Esophagus mucosa (tissue), 1 donor: ENCODE measurements around the gene TMEM266. TPM values are rescaled to one million over a fixed set of nuclear protein-coding genes. Genes with fewer than 3 reads are reported as not detected.

Experiments used
- ATAC-seq: fragments of 200-7000 bp; cut with Tn5 transposase; one replicate; pipeline ENCODE4 v1.9.1; 2020
- total RNA-seq: library from RNA; stranded (reverse); gene quantifications from one replicate; pipeline ENCODE4 v1.2.4, GENCODE V29; 2023
- donor health status: DM: yes; HTN: yes; CAD: no.

The TMEM266 gene
- total RNA-seq, 1 donor from 2014 or later = 0.08 TPM

DNA sequence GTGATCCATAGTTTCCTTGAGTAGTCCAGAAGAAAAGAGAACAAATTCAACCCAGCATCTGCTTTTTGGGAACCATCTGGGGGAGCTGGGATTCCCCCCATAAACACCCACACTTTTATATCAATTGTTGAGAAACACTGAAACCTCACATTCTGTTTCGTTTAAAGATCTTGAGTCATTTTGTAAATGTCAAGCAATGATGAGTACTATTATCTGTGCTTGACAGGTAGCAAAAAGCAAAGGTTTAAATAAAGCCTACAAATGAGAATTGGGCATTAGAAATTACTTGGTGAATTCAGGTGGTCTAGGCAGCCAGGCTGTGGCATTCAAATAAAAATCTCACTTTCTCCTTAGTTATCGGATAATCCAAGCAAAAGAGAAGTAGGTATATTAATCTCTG, 75.7 kb downstream of the TMEM266 start:
- ATAC-seq = no peak

DNA sequence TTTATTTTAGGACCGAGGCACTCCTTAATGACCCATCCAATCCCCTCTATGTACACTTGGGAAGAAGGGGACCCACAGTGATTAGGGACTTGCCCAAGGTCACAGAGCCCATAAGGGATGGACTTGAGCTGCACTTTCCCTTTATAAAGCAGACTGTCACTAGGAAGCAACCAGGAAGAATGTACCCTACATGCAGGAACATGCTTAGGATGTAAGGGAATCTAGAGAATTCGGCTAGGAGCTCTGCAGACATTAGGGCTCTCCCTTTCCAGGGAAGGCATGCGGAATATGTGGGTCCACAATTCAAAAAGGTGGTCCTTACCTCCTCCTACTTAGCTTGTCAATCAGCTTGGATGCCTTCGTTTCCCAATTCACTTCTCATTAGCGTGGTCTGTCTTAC, 78.7 kb downstream of the TMEM266 start:
- peak; percentile 32 for ATAC-seq

DNA sequence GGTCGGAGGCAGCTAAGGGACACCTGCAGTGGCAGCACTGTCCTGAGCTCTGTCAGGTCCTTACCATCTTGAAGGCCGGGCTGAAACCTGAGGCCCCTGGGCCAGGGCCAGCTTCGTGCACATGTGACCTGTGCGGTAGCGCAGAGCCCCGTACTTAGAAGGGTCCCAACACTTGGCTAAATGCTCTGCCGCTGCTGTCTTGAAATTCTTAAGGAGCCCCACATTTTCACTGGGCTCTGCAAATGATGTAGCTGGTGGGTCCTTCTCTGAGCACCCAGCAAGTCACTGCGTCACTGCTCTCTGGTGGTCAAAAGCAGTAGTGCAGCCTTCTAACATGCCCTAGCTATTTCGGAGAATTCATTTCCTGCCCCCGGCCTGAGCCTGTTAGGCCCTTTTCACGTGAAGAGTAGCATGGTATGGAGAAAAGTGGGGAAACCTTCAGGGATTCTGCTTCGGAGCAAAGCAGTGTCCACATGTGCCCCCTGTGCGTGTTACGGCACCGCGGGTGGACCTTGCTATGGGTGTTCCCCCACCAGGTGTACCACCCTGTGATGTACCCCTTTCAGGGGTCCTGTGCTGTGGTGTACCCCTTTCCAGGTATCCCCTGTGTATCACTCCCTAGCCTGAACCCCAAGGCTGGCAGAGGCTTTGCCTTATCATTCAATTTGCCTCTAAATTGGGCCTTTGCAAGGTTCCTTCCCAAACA, 79.7 kb downstream of the TMEM266 start:
- peak; percentile 80 for ATAC-seq

DNA sequence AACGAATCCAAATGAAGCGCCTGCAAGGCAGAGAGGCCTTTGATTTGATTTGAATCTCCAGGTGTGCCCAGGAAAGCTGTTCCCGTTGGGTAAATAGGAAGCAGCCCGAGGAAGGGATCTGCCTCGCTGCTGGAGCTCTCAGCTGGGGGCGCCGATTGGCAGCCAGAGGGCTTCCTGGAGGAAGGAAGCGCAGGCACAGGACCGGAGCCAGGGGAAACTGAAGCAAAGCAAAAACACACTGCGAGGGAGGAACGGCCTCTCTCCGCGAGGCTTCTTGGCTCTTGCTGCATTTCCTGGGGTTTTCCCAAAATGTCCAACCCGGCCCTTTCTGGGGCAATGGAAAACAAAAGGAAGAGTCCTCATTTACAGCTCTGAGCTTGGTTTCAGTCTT, 80.3 kb downstream of the TMEM266 start:
- ATAC-seq = no peak

DNA sequence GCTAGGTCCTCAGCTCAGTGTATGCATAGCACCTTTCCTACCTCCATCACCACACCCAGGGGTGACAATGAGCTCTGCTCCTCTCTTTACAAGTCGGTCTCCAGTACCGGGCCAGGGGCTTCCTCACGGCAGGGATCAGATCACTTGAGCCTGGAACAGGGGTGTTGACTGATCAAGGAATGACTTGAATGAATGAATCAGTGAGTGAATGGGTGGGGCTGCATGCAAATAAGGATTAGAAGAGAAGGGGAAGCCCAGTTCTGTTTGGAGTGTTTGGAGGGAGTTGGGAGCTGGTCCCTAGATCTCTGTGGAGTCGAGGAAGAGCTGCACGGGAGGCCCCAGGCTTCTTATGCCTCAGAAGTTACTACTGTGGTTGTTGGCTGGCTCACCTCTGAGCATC, 87.0 kb downstream of the TMEM266 start:
- peak; percentile 26 for ATAC-seq

DNA sequence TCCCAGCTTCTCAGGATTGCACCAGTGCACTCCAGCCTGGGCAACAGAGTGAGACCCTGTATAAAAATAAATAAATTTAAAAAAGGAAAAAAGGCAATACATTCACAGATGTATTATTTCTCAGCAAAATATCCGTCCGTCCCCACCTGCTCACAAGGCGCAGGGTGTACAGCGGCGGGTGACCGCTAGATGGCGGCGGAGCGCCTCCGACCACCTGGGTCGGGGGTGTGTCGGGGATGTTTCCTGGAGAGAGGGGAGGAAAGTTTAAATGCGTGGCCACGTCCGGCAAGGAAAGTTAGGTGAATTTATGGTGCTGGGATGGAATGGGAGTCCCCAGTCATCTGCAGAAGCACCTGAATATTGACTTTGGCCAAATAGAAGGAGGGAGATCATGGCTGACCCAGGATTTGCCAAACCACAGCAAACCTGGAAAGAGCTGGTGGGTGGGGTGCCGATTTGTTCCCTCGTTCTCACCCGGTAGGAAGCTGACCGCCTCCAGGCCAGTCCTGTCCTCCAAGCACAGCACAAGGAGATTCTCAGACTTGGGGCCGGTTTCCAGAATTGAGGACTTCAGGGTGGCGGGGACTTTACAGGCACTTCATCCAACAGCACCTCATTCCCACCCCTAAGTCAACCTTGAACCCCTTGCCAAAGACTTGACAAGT, 88.3 kb downstream of the TMEM266 start:
- peak; percentile 40 for ATAC-seq

DNA sequence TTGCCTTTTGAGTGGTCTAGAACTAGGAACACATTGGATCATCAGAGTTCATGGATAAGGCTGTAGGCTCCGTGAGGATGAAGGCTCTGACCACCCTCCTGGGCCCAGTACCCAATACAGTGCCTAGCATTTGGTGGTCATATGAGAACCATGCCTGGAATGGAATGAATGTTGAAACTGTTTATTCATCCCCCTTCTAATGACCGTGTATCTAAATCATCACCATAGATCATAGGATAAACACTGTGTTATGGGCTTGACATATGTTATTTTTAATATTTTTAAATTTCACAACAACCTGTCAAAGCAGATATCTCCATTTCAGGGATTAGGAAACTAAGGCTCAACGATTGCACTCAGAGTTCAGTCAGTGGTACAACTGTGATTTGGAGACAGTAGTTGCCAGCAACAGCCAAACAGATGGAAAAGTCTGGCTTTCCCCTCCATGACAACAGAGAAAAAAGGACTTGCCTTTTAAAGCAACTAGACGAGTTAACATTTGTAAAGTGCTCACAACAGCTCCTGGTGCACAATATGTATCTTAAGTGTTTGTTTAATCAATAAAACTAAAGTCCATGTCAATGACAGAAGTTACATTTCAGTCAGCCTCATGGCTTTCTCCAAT, 89.6 kb downstream of the TMEM266 start:
- ATAC-seq = no peak

DNA sequence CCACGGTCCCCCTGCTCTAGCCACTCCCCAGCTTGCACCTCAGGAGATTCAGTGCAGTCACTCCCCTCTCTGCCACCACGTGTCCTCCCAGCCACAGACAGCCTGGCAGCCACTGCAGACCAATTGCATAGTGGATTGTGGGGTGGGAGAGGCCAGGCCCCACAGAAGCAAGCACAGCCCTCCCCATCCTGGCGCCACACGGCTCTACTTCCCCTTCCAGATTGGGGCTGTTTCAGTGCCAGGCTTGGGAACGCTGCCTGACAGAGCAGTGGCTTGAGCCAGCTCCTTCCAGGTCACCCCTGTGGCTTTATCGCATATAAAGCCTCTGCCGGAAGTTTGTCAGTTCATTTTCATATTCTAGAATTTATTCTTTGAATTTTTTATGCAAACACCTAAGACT, 90.7 kb downstream of the TMEM266 start:
- ATAC-seq = peak; percentile 29

DNA sequence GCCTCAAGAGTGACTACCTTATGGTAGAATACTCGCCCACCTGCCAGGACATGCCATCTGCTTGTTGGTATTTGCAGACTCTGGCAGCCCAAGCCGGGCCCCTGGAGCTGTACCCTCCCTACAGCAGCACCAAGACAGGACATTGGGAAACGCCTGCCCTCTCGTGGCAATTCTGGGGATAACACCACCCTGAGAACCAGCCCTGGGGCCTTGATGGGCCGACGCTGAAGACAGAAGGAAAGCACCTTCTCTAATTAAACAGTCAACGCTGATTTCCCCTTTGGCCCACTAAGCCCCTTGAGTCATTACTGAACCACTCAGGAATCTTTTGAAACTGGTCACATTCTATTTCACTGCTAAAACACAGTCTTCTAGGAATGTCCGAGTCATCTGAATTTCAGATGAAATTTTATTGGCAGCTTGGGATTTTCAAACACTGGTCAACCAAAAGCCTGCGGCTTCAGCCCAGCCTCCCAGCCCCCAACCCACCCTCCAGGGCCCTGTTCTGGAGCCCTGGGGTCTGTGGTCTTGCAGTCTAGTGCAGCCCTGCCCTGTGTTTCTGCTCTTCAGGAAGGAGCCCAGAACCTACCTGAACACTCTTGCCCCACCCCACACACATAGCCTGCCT, 91.3 kb downstream of the TMEM266 start:
- peak; percentile 81 for ATAC-seq

DNA sequence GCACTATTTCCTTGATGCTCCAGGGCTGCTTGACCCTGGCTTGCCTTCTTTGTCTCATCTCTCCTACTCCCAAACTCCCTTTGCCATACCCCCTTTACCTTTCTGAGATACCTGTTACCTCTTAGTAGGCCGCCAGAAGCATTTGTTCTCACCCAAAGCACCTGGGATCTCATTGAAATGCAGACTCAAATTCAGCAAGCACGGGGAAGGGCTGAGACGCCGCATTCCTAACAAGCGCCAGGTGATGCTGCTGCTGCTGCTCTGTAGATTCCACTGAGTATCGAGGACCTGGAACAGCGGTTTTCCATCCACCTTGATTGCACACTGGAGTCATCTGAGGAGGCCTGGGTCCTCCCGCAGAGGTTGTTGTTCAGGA, 91.8 kb downstream of the TMEM266 start:
- ATAC-seq = no peak

DNA sequence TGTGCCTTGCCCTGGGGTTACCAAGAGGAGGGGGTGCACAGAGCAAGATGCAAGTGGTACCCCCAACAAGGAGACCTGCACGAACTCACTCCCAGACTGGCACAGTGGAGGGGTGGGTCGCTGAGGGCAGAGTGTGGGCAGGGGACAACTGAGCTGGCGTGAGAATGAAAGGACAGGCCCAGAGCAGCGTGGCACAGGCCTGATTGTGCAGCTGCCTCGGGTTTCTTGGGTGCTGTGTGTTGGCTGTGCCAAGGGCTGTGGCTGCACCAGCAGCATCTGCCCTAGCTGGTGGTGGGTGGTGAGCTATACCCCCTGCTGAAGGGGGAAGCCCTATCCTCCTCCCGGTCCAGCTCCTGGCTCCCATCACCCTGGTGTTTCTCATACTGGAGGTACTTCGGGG, 92.4 kb downstream of the TMEM266 start:
- no peak for ATAC-seq

DNA sequence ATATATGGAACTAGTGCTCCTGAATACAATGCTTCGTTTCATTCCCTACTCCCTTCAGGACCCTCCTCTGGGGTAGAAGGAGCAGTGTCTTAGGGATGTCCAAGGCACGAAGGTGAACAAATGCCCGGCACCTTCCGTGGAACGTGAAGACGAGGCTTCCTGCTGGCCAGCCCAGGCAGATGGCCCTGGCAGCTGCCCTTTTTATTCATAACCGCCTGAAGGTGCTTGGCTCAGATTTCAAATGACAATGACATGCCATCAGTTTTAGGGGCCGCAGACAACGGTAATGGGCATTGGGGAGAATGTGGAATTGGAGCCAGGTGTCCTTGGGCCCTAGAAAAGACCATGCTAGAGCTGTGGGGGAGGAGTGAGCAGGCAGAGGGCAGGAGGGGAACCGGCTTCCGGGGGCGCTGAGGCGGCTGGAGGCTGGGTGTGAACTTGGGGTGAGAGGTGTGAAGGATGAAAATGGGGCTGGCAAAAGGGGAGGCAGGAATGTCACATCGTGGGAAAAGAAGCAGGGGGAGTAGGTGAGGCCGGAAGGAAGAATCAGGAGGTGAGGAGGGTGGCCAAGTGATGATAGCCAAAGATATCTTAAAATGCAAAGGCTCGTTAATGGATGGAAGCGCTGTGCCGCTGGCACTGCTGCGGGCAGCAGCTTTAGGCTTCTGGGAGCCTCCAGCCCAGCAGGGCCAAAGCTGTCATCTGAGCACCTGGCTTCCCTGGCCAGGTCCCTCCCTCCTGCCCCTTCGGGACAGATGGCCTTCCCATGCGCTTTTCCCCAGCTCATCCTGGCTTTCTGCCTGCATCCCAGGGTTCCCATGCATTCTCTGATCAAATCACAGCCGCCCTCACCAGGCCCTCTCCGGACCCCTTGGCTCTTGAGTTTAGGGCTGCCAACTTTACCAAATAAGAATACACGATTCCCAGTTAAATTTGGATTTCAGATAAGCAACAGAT, 93.7 kb downstream of the TMEM266 start:
- no peak for ATAC-seq

DNA sequence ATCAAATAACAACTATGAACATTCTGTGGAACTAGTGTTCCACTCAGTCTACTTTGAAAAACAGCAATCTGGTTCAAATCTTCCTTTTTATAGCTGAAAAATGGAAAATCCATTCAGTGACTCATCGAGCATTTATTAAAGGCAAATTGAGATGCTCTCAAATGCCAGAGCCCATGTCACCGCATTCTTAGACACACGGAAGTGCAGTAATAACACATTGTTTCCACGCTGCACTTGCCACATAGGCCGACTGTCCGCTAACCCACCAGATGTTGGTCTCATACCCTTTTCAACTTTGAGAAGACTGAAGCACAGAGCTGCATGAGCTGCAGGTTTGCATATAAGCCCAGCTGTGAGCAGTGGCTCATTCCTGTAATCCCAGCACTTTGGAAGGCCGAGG, 95.9 kb downstream of the TMEM266 start:
- ATAC-seq = no peak

DNA sequence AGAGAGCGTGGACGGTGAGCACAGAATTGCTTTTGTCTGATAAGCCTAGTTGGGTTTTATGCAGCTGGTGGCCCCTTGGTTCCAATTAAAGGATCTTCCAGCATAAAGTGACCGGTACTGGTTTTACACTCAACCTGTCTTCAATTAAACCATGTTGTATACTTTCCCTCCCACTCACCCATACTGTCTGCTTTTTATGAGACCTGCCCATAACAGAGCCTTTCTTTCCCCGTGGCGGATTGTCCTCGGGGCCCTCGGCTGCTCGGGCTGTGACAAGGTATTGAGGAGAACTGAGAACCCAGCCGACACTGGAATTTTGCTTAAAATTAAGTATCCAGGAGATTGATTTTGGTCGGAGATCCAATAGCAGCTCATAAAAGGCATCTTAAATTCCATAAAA, 98.4 kb downstream of the TMEM266 start:
- no peak for ATAC-seq

DNA sequence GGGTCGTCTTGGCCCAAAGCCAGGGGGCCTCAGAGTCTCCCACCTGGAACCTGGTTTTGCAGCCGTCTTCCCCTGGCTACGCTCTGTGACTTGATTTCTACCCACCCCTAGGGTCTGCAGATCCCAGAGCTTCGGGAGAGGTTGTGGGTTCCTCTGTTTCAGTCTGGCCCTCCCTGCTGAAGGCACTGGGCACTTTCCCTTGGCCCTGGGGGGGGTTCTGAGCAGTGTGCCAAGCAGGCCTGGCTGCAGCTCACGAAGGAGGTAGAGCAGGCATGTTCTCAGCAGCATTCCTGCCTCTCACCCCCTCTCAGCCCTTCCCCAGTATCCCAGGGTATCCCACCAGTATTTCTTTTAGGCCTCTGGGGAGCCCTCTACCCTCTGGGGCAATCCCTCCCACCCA, 99.0 kb downstream of the TMEM266 start:
- ATAC-seq = no peak

DNA sequence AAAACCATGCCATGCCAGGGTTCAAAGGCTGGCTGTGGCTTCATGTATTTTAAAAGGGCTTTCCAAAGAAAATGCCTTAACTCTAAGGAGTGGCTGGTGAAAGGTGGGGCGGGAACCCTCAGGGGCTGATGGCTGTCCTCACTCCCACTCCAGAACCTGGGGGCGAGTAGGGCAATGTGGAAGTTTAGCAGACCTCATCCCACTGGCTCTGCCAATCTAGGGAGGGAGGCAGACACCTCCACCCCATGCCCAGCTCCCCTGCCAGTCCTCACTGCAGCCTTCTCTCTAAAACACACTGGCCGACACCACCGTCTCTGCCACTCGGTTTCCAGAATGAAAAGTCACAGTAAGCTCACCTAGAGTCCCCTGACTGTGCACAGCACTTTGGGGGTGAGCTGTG, 99.5 kb downstream of the TMEM266 start:
- no peak for ATAC-seq

DNA sequence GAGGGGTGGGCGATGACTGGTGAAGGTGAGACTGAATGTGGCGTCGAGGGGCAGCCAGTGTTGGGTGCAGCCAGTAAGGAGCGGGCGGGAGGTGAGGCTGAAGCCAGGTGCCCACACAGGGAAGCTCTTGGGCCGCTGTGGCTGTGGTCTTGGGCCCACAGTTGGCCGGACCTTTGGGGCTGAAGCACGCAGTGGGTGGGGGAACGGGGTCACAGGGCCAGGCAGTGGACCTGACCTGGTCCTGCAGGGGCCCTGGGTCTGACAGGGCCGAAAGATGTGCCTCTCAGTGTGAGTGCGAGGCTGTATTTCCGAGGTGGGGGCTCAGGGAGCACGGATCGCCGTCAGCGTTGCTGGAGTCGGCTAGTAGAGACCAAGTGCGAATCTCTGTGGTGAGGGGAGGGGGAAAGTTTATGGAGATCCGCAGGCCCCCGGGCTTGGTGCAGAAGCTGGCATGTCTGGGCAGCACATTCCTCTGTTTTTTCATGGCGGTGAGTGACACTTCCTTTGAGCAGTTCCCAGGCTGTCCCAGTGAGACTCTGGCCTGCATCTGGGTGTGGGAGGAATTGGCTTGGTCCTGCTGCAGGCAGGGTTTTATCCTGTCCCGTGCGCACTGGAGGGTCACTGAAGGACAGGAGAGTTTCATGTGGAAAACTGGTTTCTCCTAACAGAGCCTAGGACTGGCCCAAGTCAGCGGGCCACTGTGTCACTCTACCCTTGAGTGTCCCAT, 100.8 kb downstream of the TMEM266 start:
- ATAC-seq = no peak

DNA sequence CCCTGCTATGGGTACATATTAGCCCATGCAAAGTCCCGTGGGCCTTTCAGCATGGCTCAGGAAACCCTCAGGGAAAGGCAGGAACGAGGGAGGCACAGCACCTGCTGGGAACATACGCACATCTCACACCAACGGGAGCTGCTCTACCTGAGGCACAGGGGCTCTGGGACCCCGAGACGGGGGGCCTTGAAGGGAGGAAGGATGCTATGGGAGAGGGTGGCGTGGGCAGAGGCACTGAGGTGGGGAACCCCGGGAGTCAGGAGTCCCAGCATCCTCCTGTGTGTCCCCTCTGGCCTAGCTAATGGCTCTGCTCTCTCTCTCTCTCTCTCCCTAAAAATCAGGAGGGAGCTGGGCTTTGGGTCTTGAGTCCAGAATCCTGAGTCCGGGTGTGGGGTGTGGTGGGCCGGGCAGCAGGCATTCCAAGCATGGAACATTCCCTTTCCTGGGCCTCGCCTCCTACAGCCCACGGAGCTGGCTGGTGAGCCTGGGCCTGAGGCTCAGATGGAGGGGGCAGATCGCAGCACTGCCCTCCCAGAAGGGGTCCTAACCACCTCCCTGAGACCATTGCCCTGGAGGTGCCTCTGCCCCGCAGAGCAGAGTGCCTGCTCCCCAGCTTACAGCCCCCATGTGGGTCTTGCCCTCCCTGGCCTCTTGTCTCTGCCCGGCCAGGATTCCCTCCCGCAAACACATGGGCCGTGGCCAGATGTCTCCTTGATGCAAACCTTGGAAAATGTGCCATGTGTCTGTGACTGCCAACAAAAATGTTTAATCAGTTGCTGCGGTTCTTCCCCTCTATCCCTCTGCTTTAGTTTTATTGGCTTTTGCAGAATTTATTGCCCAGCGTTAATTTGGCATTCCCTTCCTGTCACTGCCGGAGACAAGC, 101.6 kb downstream of the TMEM266 start:
- ATAC-seq = no peak

DNA sequence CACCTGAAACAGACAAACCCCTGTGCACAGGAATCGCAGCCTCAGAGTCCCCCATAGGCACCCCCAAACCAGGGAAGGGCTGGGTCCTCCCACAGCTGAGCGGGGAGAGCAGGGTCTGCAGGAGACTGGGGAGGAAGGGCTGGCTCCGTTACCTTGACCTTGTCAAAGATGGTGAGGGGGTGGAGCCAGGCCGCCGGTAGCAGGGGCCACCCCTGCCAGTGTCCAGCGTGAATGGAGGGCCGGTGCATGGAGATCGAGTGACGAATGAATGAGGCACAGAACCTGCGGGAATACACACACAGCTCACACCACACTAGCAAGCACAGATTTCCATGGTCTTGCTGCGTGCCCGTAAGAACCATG, 102.2 kb downstream of the TMEM266 start:
- ATAC-seq = no peak

DNA sequence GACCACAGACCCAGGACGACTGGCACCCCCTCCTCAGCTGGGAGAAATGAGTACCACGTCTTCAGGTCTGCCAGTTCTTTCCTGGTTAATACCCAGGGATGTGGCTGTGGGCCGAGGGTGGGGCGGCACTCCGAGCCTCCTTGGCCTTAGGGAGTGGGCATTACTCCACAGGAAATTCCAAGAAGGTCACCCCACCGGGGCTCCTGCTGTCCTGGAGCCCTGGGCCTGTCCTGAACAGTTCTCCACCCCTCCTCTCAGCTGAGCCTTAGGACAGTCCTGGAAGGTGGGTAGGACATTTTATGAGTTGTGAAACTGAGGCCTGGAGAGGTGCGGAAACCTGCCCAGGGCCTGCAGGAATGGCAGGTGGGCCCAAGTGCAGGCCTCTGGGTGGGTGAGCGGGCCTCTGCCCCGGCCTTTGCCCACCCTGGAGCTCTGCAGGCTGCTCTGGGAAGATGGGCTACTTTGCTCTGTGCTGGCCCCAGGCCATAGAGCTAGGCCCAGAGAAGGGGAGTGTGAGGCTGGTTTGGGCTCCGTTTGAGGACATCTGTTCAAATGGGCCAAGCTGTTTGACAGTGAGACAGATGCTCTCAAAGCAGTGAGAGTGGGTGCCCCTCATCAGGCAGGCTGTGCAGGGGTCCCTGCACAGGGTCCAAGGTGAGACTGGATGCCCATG, 103.1 kb downstream of the TMEM266 start:
- ATAC-seq = no peak
